ENCODE data around the gene IFFO2. TPM values are rescaled to one million over a fixed set of nuclear protein-coding genes. Genes with fewer than 3 reads are reported as not detected.

Gene IFFO2
- total and polyA plus RNA-seq, 2 donors (not counting 1 experiment from before 2014, with no cell fraction given): 16.8 to 19.2 TPM

DNA sequence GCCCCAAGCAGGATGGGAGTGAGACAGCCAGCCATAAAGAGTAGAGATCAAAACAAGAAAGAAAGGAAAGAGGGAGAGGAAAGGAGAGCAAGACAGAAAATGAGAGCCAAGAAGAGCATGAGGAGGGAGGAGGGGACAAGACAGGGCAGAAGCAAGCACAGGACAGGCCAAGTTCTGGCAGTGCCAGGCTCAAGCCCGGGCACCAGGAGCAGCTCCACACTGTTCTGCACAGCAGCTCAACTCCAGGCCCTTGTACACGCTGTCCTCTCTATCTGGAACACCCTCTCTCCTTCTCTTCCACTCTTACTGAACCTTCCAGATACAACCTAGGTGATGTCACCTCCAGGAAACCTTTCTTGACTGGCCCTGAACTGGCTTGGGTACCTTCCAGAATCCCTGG is 11.7 kb downstream of the IFFO2 start:
- H3K27me3 ChIP-seq (replicated peaks in 1 of 4; ENCODE audit: control extremely low read depth in 1 of 4, control insufficient read depth in 3 of 4, insufficient read depth in 4 of 4, low read length in 3 of 4): no peaks in the 10 kb centered on the region
- WGBS (ENCODE audit: insufficient coverage): 100% methylated on average over 2 of the region's 2 CpGs
- H3K4me2 ChIP-seq (replicated peaks; ENCODE audit: low read depth, low read length, poor library complexity, severe bottlenecking): peak overlapping the region; percentile 9
- intact Hi-C loops (cut with micrococcal nuclease): no loop called here
- Mint-ChIP-seq H3K9me3 (ENCODE audit: insufficient read depth) (no peaks in the 10 kb centered on the region), H3K27ac (no peak overlapping the region), H3K4me3 (no peak overlapping the region), H3K4me1 (peaks cover 66% of the 10 kb centered on the region), H3K27me3 (no peaks in the 10 kb centered on the region)
- no peak for DNase-seq
- TF ChIP-seq, protein P1, sequence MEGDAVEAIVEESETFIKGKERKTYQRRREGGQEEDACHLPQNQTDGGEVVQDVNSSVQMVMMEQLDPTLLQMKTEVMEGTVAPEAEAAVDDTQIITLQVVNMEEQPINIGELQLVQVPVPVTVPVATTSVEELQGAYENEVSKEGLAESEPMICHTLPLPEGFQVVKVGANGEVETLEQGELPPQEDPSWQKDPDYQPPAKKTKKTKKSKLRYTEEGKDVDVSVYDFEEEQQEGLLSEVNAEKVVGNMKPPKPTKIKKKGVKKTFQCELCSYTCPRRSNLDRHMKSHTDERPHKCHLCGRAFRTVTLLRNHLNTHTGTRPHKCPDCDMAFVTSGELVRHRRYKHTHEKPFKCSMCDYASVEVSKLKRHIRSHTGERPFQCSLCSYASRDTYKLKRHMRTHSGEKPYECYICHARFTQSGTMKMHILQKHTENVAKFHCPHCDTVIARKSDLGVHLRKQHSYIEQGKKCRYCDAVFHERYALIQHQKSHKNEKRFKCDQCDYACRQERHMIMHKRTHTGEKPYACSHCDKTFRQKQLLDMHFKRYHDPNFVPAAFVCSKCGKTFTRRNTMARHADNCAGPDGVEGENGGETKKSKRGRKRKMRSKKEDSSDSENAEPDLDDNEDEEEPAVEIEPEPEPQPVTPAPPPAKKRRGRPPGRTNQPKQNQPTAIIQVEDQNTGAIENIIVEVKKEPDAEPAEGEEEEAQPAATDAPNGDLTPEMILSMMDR (IDR thresholded peaks at IDR 0.05): no peak
- TF ChIP-seq EZH2 (IDR thresholded peaks at IDR 0.05; ENCODE audit: borderline replicate concordance, insufficient read depth, low read depth, low read length, poor library complexity, severe bottlenecking): no peak
- H3K79me2 ChIP-seq (ENCODE audit: control insufficient read depth, insufficient read depth, low read length): peaks cover 100% of the 10 kb centered on the region
- no peak overlapping the region for H3K4me3 ChIP-seq (ENCODE audit: control extremely low read depth in 1 of 5, extremely low read depth in 1 of 5, insufficient read depth in 1 of 5, low read depth in 2 of 5, low read length in 4 of 5)
- peaks cover 85% of the 10 kb centered on the region for H4K20me1 ChIP-seq (ENCODE audit: control insufficient read depth, insufficient read depth, low read length, poor library complexity, severe bottlenecking)
- H3K9me3 ChIP-seq (ENCODE audit: control extremely low read depth in 1 of 3, control insufficient read depth in 2 of 3, insufficient read depth in 1 of 3, low read length in 2 of 3): peaks cover 0 to 4% (median 0%) of the 10 kb centered on the region in 3 donors
- H3K4me1 ChIP-seq (ENCODE audit: control insufficient read depth in 2 of 2, insufficient read depth in 2 of 2, low read length in 2 of 2): peaks cover 51 to 60% of the 10 kb centered on the region in 2 donors
- H3K27ac ChIP-seq (ENCODE audit: low read length in 2 of 2): no peak overlapping the region
- CTCF ChIA-PET: interaction anchor here (1.4 to 2.6 kb wide), 6 partner anchors 14 to 61 kb away, joined by 3 to 11 read pairs (median 6); no protein-coding TSS in a partner anchor
- peaks cover 0 to 8% of the 10 kb centered on the region in 2 experiments for H3K36me3 ChIP-seq (replicated peaks in 1 of 2; ENCODE audit: control extremely low read depth in 1 of 2, control insufficient read depth in 1 of 2, extremely low read depth in 1 of 2, insufficient read depth in 2 of 2, low read length in 1 of 2)
- H3K9ac ChIP-seq (ENCODE audit: low read length): no peak overlapping the region
- ATAC-seq (ENCODE audit: low read depth): no peak
- POLR2A ChIA-PET: no interaction called here
- H2AFZ ChIP-seq (ENCODE audit: insufficient read depth, low read depth, low read length, poor library complexity, severe bottlenecking): no peak overlapping the region

DNA sequence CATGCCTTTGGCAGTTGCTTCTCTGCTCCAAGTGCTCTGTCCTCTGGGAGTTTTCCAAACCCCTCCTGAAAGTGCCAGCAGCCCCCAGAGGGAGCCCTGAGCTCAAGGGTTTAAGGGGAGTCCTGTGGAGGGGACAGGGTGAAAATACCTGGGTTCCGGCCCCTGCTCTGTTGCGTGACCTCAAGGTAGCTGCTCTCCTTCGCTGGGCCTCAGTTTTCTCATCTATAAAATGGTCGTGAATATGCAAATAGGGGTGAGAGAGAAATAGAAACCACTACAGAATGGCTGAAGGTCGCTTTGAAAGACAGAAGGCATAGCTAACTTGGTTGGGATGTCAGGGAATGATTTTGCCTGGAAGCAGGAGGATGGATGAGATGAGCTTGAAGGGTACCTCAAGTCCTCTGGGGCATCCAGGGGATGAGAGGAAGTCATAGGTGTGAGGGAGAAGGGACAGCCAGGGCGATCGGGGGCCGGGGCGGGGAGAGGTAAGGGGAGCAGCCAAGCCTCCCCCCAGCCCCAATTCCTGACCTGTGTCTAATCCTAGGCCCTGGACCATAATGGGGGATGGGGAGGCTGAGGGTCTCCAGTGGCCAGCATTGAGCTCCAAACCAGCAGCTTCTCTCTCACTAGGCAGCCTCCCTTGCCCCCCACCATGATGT is 12.4 kb downstream of the IFFO2 start:
- Histone ChIP-seq H2AFZ (ENCODE audit: insufficient read depth, low read depth, low read length, poor library complexity, severe bottlenecking) (no peak overlapping the region), H3K79me2 (ENCODE audit: control insufficient read depth, insufficient read depth, low read length) (peaks cover 100% of the 10 kb centered on the region), H4K20me1 (ENCODE audit: control insufficient read depth, insufficient read depth, low read length, poor library complexity, severe bottlenecking) (peaks cover 93% of the 10 kb centered on the region), H3K9ac (ENCODE audit: low read length) (no peak overlapping the region), H3K27me3 (replicated peaks in 1 of 4; ENCODE audit: control extremely low read depth in 1 of 4, control insufficient read depth in 3 of 4, insufficient read depth in 4 of 4, low read length in 3 of 4) (no peaks in the 10 kb centered on the region), H3K4me1 (ENCODE audit: control insufficient read depth in 2 of 2, insufficient read depth in 2 of 2, low read length in 2 of 2) (peaks cover 43 to 54% of the 10 kb centered on the region in 2 donors), H3K4me2 (replicated peaks; ENCODE audit: low read depth, low read length, poor library complexity, severe bottlenecking) (peak overlapping the region; percentile 9), H3K9me3 (ENCODE audit: control extremely low read depth in 1 of 3, control insufficient read depth in 2 of 3, insufficient read depth in 1 of 3, low read length in 2 of 3) (peaks cover 0 to 4% (median 0%) of the 10 kb centered on the region in 3 donors), H3K4me3 (ENCODE audit: control extremely low read depth in 1 of 5, extremely low read depth in 1 of 5, insufficient read depth in 1 of 5, low read depth in 2 of 5, low read length in 4 of 5) (no peak overlapping the region), H3K27ac (ENCODE audit: low read length in 2 of 2) (no peak overlapping the region), H3K36me3 (replicated peaks in 1 of 2; ENCODE audit: control extremely low read depth in 1 of 2, control insufficient read depth in 1 of 2, extremely low read depth in 1 of 2, insufficient read depth in 2 of 2, low read length in 1 of 2) (peaks cover 0 to 8% of the 10 kb centered on the region in 2 experiments)
- CTCF ChIA-PET: interaction anchor here (1.4 to 2.6 kb wide), 4 partner anchors 13 to 36 kb away, joined by 3 to 11 read pairs (median 5); no protein-coding TSS in a partner anchor
- Mint-ChIP-seq H3K9me3 (ENCODE audit: insufficient read depth) (no peaks in the 10 kb centered on the region), H3K4me1 (peaks cover 62% of the 10 kb centered on the region), H3K27me3 (no peaks in the 10 kb centered on the region), H3K27ac (no peak overlapping the region), H3K4me3 (peak overlapping the region; percentile 51)
- TF ChIP-seq, protein P1 (IDR thresholded peaks at IDR 0.05): no peak
- TF ChIP-seq EZH2 (IDR thresholded peaks at IDR 0.05; ENCODE audit: borderline replicate concordance, insufficient read depth, low read depth, low read length, poor library complexity, severe bottlenecking): no peak
- 91% methylated on average over 3 of the region's 9 CpGs for WGBS (ENCODE audit: insufficient coverage)
- intact Hi-C loops (cut with micrococcal nuclease): no loop called here
- ATAC-seq (ENCODE audit: low read depth) (no peak), DNase-seq (no peak)
- POLR2A ChIA-PET: interaction anchor here (2.0 kb wide), 1 partner anchor 16 kb away, joined by 6 read pairs; no protein-coding TSS in a partner anchor
